Motor neuron (in vitro differentiated cells): ENCODE results near the gene PRCP. TPM values are rescaled to one million over a fixed set of nuclear protein-coding genes. Genes with fewer than 3 reads are reported as not detected.
"Not testable (repeated sequence)": the region's sequence is repeated elsewhere in the genome, so short reads cannot be mapped to it uniquely, and the experiment has no call there.

Source experiments
- ATAC-seq, 8 experiments: fragments of 200-7000 bp; cut with Tn5 transposase; replicated peaks in 6 of 8; 2 replicates each; pipeline ENCODE4 v1.8.0; 2021; ENCODE audit warnings: mild to moderate bottlenecking in 8 of 8, moderate library complexity in 8 of 8
- H3K27ac ChIP-seq, 2 donors: fragments of 250-450 bp; sonication (Bioruptor Pico); 2 replicates each; pipeline ENCODE4 v1.9.0; 2021; ENCODE audit warnings: antibody characterized with exemption in 2 of 2, mild to moderate bottlenecking in 2 of 2, moderate library complexity in 1 of 2
- H3K4me1 ChIP-seq, 2 donors: fragments of 250-450 bp; sonication (Bioruptor Pico); replicated peaks in 1 of 2; 2 replicates each; pipeline ENCODE4 v1.6.1; 2021; ENCODE audit warnings: antibody characterized with exemption in 2 of 2, mild to moderate bottlenecking in 2 of 2, moderate library complexity in 1 of 2
- H3K4me3 ChIP-seq, 5 donors: fragments of 250-450 bp; sonication (Bioruptor Pico); 2 replicates each; pipeline ENCODE4 v1.9.0; 2021; ENCODE audit warnings: antibody characterized with exemption in 5 of 5, mild to moderate bottlenecking in 5 of 5, moderate library complexity in 4 of 5
- WGBS, 10 experiments: fragments of 450-650 bp; shearing (Covaris generic); methylation state at CpG; one replicate each; pipeline ENCODE4 v1.0.0; 2022; 5-methylcytosine and 5-hydroxymethylcytosine counted together
- in situ Hi-C, 9 experiments: fragments of 400-800 bp; cut with MboI; loops; one replicate each; pipeline ENCODE4 v1.15.0; 2021; ENCODE audit warnings: low sequenced_read_pairs in 9 of 9, low pct_unique_long_range_greater_than_20kb in 2 of 9; ENCODE audit not compliant: unreplicated experiment in 9 of 9
- total RNA-seq, 8 experiments: library from RNA; unstranded; fragments of 300-600 nt; gene quantifications; 2 replicates each; pipeline versions ENCODE4 v1.2.3 to v1.2.4, GENCODE V29; 2022

The PRCP gene
- 100 to 1,000 TPM in 1 of 8 experiments, 10 to 100 TPM in 7; 19.6 to 118 (median 27.8) TPM for total RNA-seq

GRCh38 chr11:82900277-82901164 lies at the start of gene PRCP:
TSS of gene PRCP (minus strand) at chr11:82900430. CDS start at chr11:82900402, 28 bp downstream.
- H3K27ac ChIP-seq, result peak within 1 kb of the TSS; percentile 48 to 81
- in situ Hi-C loops, result loop anchor here (25.0 kb wide), 6 partner anchors 162 to 912 kb away; partner anchors contain the start of genes ANKRD42 (in 1 of the 9) and RAB30 (in 1 of the 9)
- H3K4me1 ChIP-seq, result peaks cover 13 to 14% of the 10 kb centered on the region in 2 donors
- ATAC-seq, result peak; percentile 81 to 87 (median 84)
- WGBS, 10 experiments, result 0 to 3% (median 0%) methylated on average over 1 to 17 of the region's 40 CpGs; no CpG with 5 or more reads in 2 of the 10 experiments
- peak within 1 kb of the TSS; percentile 57 to 91 (median 76) for H3K4me3 ChIP-seq

- in situ Hi-C loops, result no loop called here
- Histone ChIP-seq H3K27ac (no peak overlapping the region), H3K4me1 (no peaks in the 10 kb centered on the region), H3K4me3 (no peak overlapping the region)
- ATAC-seq, result no peak
Measured at GRCh38 chr11:82949352-82949751, 49.1 kb upstream of the PRCP start.

DNA sequence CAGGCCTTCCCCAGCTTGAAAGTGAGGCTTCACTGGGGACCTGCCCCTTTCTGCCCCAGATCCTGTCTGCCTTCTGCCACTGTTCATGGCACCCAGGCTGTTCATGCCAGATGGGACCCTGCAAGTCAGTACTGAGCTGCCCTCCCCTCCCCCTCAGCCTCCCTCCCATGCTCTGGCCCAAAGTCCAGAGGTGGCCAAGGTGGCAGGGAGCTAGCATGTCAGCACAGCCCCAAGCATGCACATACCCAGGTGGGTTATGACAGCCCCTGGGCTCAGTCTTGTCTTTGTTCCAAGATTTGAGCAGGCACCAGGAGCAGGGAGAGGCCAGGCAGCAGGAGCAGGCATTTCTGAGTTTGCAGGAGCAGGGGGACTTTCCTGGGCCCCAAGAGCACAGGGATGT lies 45.5 kb upstream of the PRCP start:
- H3K4me3 ChIP-seq, result no peak overlapping the region
- H3K4me1 ChIP-seq, result no peaks in the 10 kb centered on the region
- in situ Hi-C loops, result no loop called here
- no peak overlapping the region for H3K27ac ChIP-seq
- ATAC-seq, result no peak

GRCh38 chr11:82945041-82945440 lies 44.8 kb upstream of the PRCP start:
- H3K4me1 ChIP-seq, H3K27ac ChIP-seq, ATAC-seq, in situ Hi-C loops, H3K4me3 ChIP-seq: not testable (repeated sequence)
- WGBS, 10 experiments, result 86 to 88% methylated on average over 1 of the region's 1 CpG; no CpG with 5 or more reads in 8 of the 10 experiments

DNA sequence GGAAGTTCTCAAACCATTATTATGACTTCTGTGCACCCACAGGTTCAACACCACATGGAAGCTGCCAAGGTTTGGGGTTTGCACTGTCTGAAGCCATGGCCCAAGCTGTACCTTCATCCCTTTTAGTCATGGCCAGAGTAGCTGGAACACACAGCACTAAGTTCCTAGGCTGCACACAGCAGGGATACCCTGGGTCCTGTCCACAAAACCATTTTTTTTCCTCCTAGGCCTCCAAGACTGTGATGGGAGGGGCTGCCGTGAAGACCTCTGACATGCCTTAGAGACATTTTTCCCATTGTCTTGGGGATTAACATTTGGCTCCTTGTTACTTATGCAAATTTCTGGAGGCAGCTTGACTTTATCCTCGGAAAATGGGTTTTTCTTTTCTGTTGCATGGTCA lies 44.0 kb upstream of the PRCP start:
- no peak overlapping the region for H3K27ac ChIP-seq
- in situ Hi-C loops, result no loop called here
- no peak for ATAC-seq
- WGBS, 10 experiments, result 7 to 100% (median 45%) methylated on average over 1 to 2 of the region's 2 CpGs; no CpG with 5 or more reads in 3 of the 10 experiments
- no peak overlapping the region for H3K4me3 ChIP-seq
- H3K4me1 ChIP-seq, result no peaks in the 10 kb centered on the region

- H3K4me1 ChIP-seq, in situ Hi-C loops, H3K4me3 ChIP-seq, H3K27ac ChIP-seq, ATAC-seq: not testable (repeated sequence)
- WGBS, 10 experiments, result 100% methylated on average over 1 of the region's 1 CpG; no CpG with 5 or more reads in 6 of the 10 experiments
Measured at GRCh38 chr11:82943430-82943829, 43.2 kb upstream of the PRCP start.

DNA sequence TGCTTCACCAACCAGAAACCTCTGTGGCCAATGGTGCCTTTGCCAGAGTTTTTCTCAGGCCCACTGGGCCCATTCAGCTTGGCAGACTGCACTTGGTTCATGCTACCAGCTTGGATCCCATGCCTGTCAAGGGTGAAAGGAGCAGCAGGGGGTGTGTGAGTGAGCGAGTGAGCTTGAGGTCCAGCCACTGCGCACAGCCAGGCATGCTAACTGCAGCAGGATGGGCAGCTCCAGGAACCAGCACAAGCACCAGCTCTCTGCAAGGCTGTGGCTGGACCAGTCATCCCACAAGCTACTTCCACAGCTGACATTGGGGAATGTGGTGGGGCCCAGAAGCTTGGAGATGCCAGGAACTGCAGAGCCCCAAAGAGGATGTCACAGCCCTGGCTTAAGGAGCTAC lies 42.1 kb upstream of the PRCP start:
- in situ Hi-C loops, result no loop called here
- H3K4me1 ChIP-seq, result no peaks in the 10 kb centered on the region
- H3K27ac ChIP-seq, result no peak overlapping the region
- 92 to 100% (median 100%) methylated on average over 1 to 2 of the region's 2 CpGs; no CpG with 5 or more reads in 5 of the 10 experiments for WGBS, 10 experiments
- no peak overlapping the region for H3K4me3 ChIP-seq
- no peak for ATAC-seq

GRCh38 chr11:82939456-82939855 lies 39.2 kb upstream of the PRCP start:
- Histone ChIP-seq H3K4me1 (no peaks in the 10 kb centered on the region), H3K4me3 (no peak overlapping the region), H3K27ac (no peak overlapping the region)
- in situ Hi-C loops, result no loop called here
- no peak for ATAC-seq
- WGBS, 10 experiments, result 90 to 100% (median 100%) methylated on average over 1 to 2 of the region's 2 CpGs; no CpG with 5 or more reads in 6 of the 10 experiments

DNA sequence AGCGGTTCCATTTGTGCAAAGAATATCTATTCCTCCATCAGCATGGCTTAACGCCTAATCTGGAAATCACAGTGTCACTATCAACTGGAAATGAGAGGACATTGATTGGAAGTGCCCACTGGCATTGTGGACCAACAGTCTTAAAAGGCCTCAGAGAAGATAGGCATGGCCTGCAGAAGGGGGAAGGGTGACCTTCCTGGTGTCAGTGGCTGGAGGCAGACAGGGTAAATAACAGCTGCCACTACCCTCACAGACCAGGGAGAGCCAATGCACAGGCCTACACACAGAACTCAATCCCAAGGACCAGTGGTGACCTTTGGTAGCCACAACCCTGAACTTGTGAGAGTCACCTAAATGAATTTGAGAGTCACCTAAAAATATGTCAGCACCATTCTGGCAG lies 37.3 kb upstream of the PRCP start:
- ATAC-seq, result no peak
- in situ Hi-C loops, result no loop called here
- Histone ChIP-seq H3K4me1 (no peaks in the 10 kb centered on the region), H3K4me3 (no peak overlapping the region), H3K27ac (no peak overlapping the region)
- 80 to 100% (median 100%) methylated on average over 1 to 2 of the region's 2 CpGs; no CpG with 5 or more reads in 2 of the 10 experiments for WGBS, 10 experiments

- in situ Hi-C loops, result no loop called here
- Histone ChIP-seq H3K4me1 (no peaks in the 10 kb centered on the region), H3K4me3 (no peak overlapping the region), H3K27ac (no peak overlapping the region)
- 40 to 100% (median 97%) methylated on average over 1 to 3 of the region's 3 CpGs; no CpG with 5 or more reads in 3 of the 10 experiments for WGBS, 10 experiments
- no peak for ATAC-seq
Measured at GRCh38 chr11:82936261-82936660, 36.0 kb upstream of the PRCP start.

DNA sequence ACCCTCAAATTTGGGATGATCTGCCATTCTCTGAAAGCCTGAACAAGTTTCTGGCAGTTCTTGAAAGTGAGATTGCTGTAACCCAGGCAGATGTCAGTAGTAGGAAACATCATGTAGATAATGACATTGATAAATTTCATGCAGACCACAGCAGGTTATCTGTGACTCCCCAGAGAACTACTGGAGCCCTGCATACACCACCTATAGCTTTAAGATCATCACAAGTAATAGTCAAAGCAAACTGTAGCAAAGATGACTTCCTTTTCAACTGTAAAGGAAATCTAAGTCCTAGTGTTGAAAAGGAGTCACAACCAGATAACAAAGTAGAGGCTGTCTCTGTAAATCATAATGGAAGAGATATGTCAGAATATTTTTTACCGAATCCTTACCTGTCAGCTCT lies 32.3 kb upstream of the PRCP start:
- no peak overlapping the region for H3K27ac ChIP-seq
- H3K4me3 ChIP-seq, result no peak overlapping the region
- no peaks in the 10 kb centered on the region for H3K4me1 ChIP-seq
- ATAC-seq, result no peak
- in situ Hi-C loops, result no loop called here
- WGBS, 10 experiments, result 92 to 100% (median 100%) methylated on average over 1 of the region's 1 CpG; no CpG with 5 or more reads in 2 of the 10 experiments

DNA sequence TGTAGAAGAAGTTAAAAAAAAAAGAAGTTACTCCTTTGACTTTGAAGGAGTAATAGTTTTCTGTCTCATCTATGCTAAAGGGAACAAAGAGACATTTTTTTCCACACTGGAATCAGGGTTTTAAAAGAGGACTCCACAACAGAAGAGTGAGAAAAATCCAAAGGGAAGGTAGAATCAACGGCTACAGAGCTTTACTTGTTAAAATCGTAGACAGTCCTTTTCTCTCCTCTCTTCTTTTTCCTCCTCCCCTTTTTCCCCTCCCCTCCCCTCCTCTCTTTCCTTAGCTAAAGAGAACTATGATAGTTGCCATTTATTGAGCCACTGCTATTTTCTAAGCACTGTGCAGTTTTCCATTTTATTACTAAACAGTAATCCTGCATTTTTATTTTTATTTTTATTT lies 30.5 kb upstream of the PRCP start:
- H3K4me1 ChIP-seq, result no peaks in the 10 kb centered on the region
- in situ Hi-C loops, result no loop called here
- H3K27ac ChIP-seq, result no peak overlapping the region
- 48 to 100% (median 86%) methylated on average over 1 to 2 of the region's 2 CpGs; no CpG with 5 or more reads in 1 of the 10 experiments for WGBS, 10 experiments
- no peak overlapping the region for H3K4me3 ChIP-seq
- ATAC-seq, result no peak

GRCh38 chr11:82930229-82930628 lies 30.0 kb upstream of the PRCP start:
- ATAC-seq, result no peak
- H3K4me1 ChIP-seq, result no peaks in the 10 kb centered on the region
- in situ Hi-C loops, result no loop called here
- H3K27ac ChIP-seq, result no peak overlapping the region
- no peak overlapping the region for H3K4me3 ChIP-seq
- 58 to 100% (median 85%) methylated on average over 1 to 3 of the region's 3 CpGs; no CpG with 5 or more reads in 1 of the 10 experiments for WGBS, 10 experiments
